ENCODE results near the gene SMYD3. TPM values are rescaled to one million over a fixed set of nuclear protein-coding genes. Genes with fewer than 3 reads are reported as not detected.

The SMYD3 gene
- total RNA-seq, 4 donors from 2014 or later: 12.0 to 15.0 (median 13.2) TPM

DNA sequence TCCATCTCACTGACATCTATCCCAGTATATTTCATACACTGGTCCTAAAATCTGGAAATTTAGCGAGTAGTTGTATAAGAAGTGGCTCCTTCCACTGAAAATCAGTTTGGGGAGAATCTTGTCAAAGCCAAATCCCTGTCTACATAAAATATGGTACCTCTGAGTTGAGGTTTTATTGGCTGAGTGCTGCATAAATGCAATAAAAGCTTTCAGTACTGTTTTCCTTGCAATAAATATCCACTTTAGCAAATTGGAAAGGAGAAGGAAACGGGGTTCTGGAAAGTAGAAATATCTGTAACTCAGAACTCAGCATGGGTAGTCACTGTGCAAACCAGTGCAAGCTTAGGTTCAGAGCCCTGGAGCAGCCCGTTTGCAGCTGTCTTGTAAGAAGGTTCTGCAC is 580.2 kb downstream of the SMYD3 start:
- Histone ChIP-seq H3K9me3 (no peaks in the 10 kb centered on the region), H3K4me3 (no peak overlapping the region), H3K4me1 (no peaks in the 10 kb centered on the region), H3K27ac (replicated peaks in 1 of 4) (no peak overlapping the region), H3K27me3 (no peaks in the 10 kb centered on the region), H3K36me3 (peaks cover 0 to 7% (median 4%) of the 10 kb centered on the region in 4 donors)
- TF ChIP-seq POLR2AphosphoS5 (IDR thresholded peaks at IDR 0.05) (no peak), EP300 (IDR thresholded peaks at IDR 0.05) (no peak), POLR2A (IDR thresholded peaks at IDR 0.05; ENCODE audit: low read depth) (no peak)
- TF ChIP-seq, protein P1, sequence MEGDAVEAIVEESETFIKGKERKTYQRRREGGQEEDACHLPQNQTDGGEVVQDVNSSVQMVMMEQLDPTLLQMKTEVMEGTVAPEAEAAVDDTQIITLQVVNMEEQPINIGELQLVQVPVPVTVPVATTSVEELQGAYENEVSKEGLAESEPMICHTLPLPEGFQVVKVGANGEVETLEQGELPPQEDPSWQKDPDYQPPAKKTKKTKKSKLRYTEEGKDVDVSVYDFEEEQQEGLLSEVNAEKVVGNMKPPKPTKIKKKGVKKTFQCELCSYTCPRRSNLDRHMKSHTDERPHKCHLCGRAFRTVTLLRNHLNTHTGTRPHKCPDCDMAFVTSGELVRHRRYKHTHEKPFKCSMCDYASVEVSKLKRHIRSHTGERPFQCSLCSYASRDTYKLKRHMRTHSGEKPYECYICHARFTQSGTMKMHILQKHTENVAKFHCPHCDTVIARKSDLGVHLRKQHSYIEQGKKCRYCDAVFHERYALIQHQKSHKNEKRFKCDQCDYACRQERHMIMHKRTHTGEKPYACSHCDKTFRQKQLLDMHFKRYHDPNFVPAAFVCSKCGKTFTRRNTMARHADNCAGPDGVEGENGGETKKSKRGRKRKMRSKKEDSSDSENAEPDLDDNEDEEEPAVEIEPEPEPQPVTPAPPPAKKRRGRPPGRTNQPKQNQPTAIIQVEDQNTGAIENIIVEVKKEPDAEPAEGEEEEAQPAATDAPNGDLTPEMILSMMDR (IDR thresholded peaks at IDR 0.05): no peak
- DNase-seq (ENCODE audit: extremely low spot score): no peak
- intact Hi-C loops (cut with DNase I): no loop called here
- 92% methylated on average over 3 of the region's 3 CpGs for WGBS

DNA sequence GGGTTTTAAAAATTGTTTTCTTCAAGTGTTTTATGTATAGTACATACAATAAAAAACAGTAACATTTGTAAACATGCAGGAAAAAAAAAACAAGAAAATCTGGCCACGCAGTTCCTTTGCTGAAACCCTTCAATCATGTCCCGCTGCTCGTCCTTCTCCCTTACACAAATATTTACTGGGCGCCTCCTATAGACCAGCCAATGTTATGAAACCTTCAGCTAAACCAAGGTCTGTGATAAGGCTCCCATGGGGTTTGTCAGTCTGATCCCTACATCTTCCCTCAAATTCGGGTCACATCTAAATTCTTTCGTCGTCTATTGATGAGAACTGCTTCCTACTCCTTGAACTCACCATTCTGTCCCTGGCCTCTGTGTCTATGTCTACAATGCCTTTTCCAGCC is 583.9 kb downstream of the SMYD3 start:
- no peak for DNase-seq (ENCODE audit: extremely low spot score)
- TF ChIP-seq, protein P1 (IDR thresholded peaks at IDR 0.05): no peak
- TF ChIP-seq POLR2AphosphoS5 (IDR thresholded peaks at IDR 0.05): no peak
- WGBS: 91% methylated on average over 7 of the region's 7 CpGs
- no peaks in the 10 kb centered on the region for H3K9me3 ChIP-seq
- no peak overlapping the region for H3K27ac ChIP-seq (replicated peaks in 1 of 4)
- peaks cover 0 to 5% (median 1%) of the 10 kb centered on the region in 4 donors for H3K36me3 ChIP-seq
- H3K4me1 ChIP-seq: no peaks in the 10 kb centered on the region
- H3K27me3 ChIP-seq: no peaks in the 10 kb centered on the region
- no peak overlapping the region for H3K4me3 ChIP-seq
- intact Hi-C loops (cut with DNase I): no loop called here

DNA sequence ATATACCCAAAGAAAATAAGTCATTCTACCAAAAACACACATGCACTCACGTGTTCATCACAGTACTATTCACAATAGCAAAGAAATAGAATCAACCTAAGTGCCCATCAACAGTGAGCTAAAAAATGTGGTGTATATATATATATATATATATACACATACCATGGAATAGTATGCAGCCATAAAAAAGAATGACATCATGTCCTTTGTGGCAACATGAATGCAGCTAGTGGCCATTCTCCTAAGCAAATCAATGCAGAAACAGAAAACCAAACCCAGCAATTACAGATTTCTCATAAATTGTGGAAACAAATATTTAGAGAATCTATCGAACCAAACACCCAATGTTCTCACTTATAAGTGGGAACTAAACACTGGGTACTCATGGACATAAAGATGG is 585.7 kb downstream of the SMYD3 start:
- Histone ChIP-seq H3K27me3 (no peaks in the 10 kb centered on the region), H3K9me3 (no peaks in the 10 kb centered on the region), H3K36me3 (no peaks in the 10 kb centered on the region), H3K4me1 (no peaks in the 10 kb centered on the region), H3K4me3 (no peak overlapping the region), H3K27ac (replicated peaks in 1 of 4) (no peak overlapping the region)
- WGBS: 75% methylated on average over 2 of the region's 2 CpGs
- DNase-seq (ENCODE audit: extremely low spot score): no peak
- TF ChIP-seq POLR2A (IDR thresholded peaks at IDR 0.05; ENCODE audit: low read depth) (no peak), POLR2AphosphoS5 (IDR thresholded peaks at IDR 0.05) (no peak)
- intact Hi-C loops (cut with DNase I): no loop called here

GRCh38 chr1:245917403-245917802 is 589.7 kb downstream of the SMYD3 start:
- no peak for TF ChIP-seq POLR2AphosphoS5 (IDR thresholded peaks at IDR 0.05)
- no peak for TF ChIP-seq POLR2A (IDR thresholded peaks at IDR 0.05; ENCODE audit: low read depth)
- TF ChIP-seq, protein P1 (IDR thresholded peaks at IDR 0.05): no peak
- no peak for TF ChIP-seq EP300 (IDR thresholded peaks at IDR 0.05)
- 93% methylated on average over 6 of the region's 6 CpGs for WGBS
- H3K4me1 ChIP-seq: no peaks in the 10 kb centered on the region
- intact Hi-C loops (cut with DNase I): no loop called here
- H3K9me3 ChIP-seq: no peaks in the 10 kb centered on the region
- no peaks in the 10 kb centered on the region for H3K27me3 ChIP-seq
- peaks cover 0 to 4% (median 0%) of the 10 kb centered on the region in 4 donors for H3K36me3 ChIP-seq
- no peak overlapping the region for H3K27ac ChIP-seq (replicated peaks in 1 of 4)
- no peak overlapping the region for H3K4me3 ChIP-seq
- DNase-seq (ENCODE audit: extremely low spot score): no peak

GRCh38 chr1:245915841-245916240 is 591.2 kb downstream of the SMYD3 start:
- no peak for DNase-seq (ENCODE audit: extremely low spot score)
- no peaks in the 10 kb centered on the region for H3K4me1 ChIP-seq
- H3K27ac ChIP-seq (replicated peaks in 1 of 4): no peak overlapping the region
- H3K36me3 ChIP-seq: peaks cover 0 to 4% (median 0%) of the 10 kb centered on the region in 4 donors
- WGBS: 94% methylated on average over 2 of the region's 2 CpGs
- TF ChIP-seq, protein P1 (IDR thresholded peaks at IDR 0.05): no peak
- TF ChIP-seq POLR2AphosphoS5 (IDR thresholded peaks at IDR 0.05) (no peak), EP300 (IDR thresholded peaks at IDR 0.05) (no peak), POLR2A (IDR thresholded peaks at IDR 0.05; ENCODE audit: low read depth) (no peak)
- no peak overlapping the region for H3K4me3 ChIP-seq
- H3K9me3 ChIP-seq: no peaks in the 10 kb centered on the region
- H3K27me3 ChIP-seq: no peaks in the 10 kb centered on the region
- intact Hi-C loops (cut with DNase I): no loop called here
